ENCODE results near the gene PLIN3.
A peak's percentile ranks its signal among the peaks of the same experiment; 100 is the strongest.
"Not testable (repeated sequence)": the region's sequence is repeated elsewhere in the genome, so short reads cannot be mapped to it uniquely, and the experiment has no call there.

PLIN3 gene

GRCh38 chr19:4847190-4847973 is 20.1 kb downstream of the PLIN3 start:
- no peak for DNase-seq (ENCODE audit: low spot score)

GRCh38 chr19:4845975-4846374 is 21.5 kb downstream of the PLIN3 start:
- peak; percentile 51 for DNase-seq (ENCODE audit: low spot score)

GRCh38 chr19:4844348-4845179 is 22.9 kb downstream of the PLIN3 start:
- DNase-seq (ENCODE audit: low spot score) = peak; percentile 32

GRCh38 chr19:4843647-4843965 is 23.9 kb downstream of the PLIN3 start:
- DNase-seq (ENCODE audit: low spot score) = no peak

GRCh38 chr19:4839192-4839591 is 28.3 kb downstream of the PLIN3 start:
- DNase-seq (ENCODE audit: low spot score) = no peak

- no peak for DNase-seq (ENCODE audit: low spot score)
Measured at GRCh38 chr19:4832776-4833175, 34.7 kb downstream of the PLIN3 start.

GRCh38 chr19:4831979-4832340 is 35.5 kb downstream of the PLIN3 start:
- DNase-seq (ENCODE audit: low spot score) = not testable (repeated sequence)

GRCh38 chr19:4831304-4831978 is 36.0 kb downstream of the PLIN3 start, which contains the start of gene TICAM1:
TSS of gene TICAM1 (minus strand) at chr19:4831712. CDS start at chr19:4818377, 13,335 bp downstream.
- DNase-seq (ENCODE audit: low spot score) = peak; percentile 78

- no peak for DNase-seq (ENCODE audit: low spot score)
Measured at GRCh38 chr19:4830768-4831265, 36.6 kb downstream of the PLIN3 start.

- DNase-seq (ENCODE audit: low spot score) = no peak
Measured at GRCh38 chr19:4830332-4830731, 37.1 kb downstream of the PLIN3 start.

- DNase-seq (ENCODE audit: low spot score) = no peak
Measured at GRCh38 chr19:4829001-4829712, 38.3 kb downstream of the PLIN3 start.

- DNase-seq (ENCODE audit: low spot score) = no peak
Measured at GRCh38 chr19:4823577-4823976, 43.9 kb downstream of the PLIN3 start.

GRCh38 chr19:4822354-4822753 is 45.1 kb downstream of the PLIN3 start:
- not testable (repeated sequence) for DNase-seq (ENCODE audit: low spot score)

GRCh38 chr19:4821265-4821664 is 46.2 kb downstream of the PLIN3 start:
- DNase-seq (ENCODE audit: low spot score) = no peak

- no peak for DNase-seq (ENCODE audit: low spot score)
Measured at GRCh38 chr19:4817467-4818277, 49.8 kb downstream of the PLIN3 start.

GRCh38 chr19:4816950-4817278 is 50.6 kb downstream of the PLIN3 start:
- DNase-seq (ENCODE audit: low spot score) = no peak

- DNase-seq (ENCODE audit: low spot score) = no peak
Measured at GRCh38 chr19:4816202-4816949, 51.1 kb downstream of the PLIN3 start.

- peak; percentile 99 for DNase-seq (ENCODE audit: low spot score)
Measured at GRCh38 chr19:4815426-4816201, 51.9 kb downstream of the PLIN3 start.

- DNase-seq (ENCODE audit: low spot score) = no peak
Measured at GRCh38 chr19:4814625-4815425, 52.6 kb downstream of the PLIN3 start.
